NCI-H1417 treated with DMSO at 0.1 percent for 48 hours (cell line): ENCODE results near the gene CFAP45.

Experiments used
- DNase-seq: peaks from one replicate; lab custom pipeline; 2025; lab: John Stamatoyannopoulos, UW

Gene CFAP45

DNA sequence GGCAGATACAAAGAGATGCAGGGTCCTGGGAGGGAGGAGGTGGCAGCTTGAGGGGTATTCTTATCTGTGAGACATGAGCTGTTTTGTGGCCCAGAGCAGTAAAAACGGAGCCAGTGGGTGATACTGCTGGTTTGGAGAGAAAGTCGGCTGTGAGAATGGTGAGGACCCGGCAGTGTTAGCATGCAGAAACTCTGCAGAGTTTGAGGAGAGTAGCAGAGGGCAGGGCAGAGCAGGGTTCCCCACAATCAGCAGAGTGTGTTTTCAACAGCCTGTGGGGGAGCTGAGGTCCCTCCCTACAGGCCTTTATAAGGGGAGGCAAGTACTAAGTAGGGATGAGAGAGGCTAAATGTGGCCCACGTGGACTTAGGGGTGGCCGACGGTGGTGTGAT, 72.9 kb downstream of the CFAP45 start:
- no peak for DNase-seq

DNA sequence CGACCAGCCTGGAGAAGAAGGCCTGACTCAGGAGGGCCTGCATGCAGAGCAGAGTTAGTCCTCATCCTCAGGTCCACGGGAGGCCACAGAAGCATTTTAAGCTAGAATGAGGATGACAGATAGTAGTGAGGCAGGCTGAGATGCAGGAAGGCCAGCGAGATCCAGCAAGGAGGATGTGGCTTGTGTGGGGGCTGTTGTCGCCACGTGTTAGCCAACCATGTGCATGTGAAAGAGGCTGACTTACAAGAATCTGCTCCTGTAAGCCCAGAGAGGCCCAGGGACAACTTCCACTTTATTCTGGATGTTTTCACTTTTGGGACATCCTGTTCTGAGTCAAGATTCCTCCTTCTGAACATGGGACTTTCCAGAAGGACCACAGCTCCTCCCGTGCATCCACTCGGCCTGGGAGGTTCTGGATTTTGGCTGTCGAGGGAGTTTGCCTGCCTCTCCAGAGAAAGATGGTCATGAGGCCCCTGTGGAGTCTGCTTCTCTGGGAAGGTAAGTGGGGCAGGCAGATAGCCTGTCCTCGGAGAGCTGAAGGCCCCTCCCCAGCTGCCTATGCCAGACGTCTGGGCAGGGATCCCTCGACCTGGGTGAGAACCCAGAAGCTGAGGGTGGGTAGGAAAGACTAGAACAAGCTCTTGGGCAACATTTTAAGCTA, 73.4 kb downstream of the CFAP45 start, which contains the start of gene SLAMF8:
Gene SLAMF8 (plus strand): TSS at position 433 of the 661 bp plus-strand sequence. CDS start 26 bp downstream, at position 459.
- DNase-seq = no peak

DNA sequence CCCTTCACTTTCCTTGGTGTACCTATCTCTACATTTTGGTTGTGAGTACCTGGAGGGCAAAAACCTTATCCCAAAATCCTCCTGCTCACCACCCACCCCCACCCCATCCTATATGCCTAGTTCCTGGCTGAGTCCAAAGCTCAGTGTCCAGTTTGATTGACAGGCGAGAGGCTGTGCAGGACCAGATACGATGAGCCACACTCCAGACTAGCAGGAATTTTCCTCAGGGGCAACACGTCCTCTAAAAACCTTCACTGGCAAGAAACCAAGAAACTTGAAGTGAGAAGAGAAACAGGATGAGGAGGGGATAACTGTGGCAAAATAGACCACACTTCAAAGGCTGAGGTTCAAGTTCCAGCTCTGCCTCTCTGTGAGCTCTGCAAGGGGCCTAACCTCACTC, 74.4 kb downstream of the CFAP45 start:
- no peak for DNase-seq

- DNase-seq = peak; percentile 86
Observed at GRCh38 chr1:159823406-159823805, 76.6 kb downstream of the CFAP45 start.
